ENCODE data around the gene C9orf50. TPM values are rescaled to one million over a fixed set of nuclear protein-coding genes. Genes with fewer than 3 reads are reported as not detected.

Gene C9orf50
- total RNA-seq, 4 donors from 2014 or later, result 0.34 TPM; not detected in 3

DNA sequence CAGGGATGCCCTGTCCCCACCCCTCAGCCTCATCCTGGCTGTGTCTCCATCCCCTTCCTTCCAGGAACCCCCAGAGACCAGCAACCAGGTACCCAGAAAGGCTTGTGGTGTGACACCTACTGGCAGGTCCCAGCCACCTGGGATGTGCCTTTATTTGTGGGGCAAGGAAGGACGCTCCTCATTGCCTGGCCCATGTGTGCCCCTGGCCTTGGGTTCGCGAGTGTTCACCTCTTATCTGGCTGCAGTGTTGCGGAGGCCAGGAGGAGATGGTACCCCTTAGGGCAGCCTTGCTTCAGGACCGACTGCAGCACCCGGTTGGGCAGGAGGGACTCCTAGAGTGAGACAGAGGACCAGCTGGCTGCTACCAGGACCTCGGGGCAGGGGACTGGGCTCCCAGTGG lies 8.8 kb downstream of the C9orf50 start:
- TF ChIP-seq, protein P1, sequence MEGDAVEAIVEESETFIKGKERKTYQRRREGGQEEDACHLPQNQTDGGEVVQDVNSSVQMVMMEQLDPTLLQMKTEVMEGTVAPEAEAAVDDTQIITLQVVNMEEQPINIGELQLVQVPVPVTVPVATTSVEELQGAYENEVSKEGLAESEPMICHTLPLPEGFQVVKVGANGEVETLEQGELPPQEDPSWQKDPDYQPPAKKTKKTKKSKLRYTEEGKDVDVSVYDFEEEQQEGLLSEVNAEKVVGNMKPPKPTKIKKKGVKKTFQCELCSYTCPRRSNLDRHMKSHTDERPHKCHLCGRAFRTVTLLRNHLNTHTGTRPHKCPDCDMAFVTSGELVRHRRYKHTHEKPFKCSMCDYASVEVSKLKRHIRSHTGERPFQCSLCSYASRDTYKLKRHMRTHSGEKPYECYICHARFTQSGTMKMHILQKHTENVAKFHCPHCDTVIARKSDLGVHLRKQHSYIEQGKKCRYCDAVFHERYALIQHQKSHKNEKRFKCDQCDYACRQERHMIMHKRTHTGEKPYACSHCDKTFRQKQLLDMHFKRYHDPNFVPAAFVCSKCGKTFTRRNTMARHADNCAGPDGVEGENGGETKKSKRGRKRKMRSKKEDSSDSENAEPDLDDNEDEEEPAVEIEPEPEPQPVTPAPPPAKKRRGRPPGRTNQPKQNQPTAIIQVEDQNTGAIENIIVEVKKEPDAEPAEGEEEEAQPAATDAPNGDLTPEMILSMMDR (IDR thresholded peaks at IDR 0.05), result no peak
- TF ChIP-seq EP300 (IDR thresholded peaks at IDR 0.05) (no peak), POLR2AphosphoS5 (IDR thresholded peaks at IDR 0.05) (no peak), POLR2A (IDR thresholded peaks at IDR 0.05; ENCODE audit: low read depth) (no peak)
- no peak overlapping the region for H3K4me3 ChIP-seq
- intact Hi-C loops (cut with DNase I), result loop anchor here (5.0 kb wide), 1 partner anchor 290 kb away; no protein-coding TSS in a partner anchor
- H3K27me3 ChIP-seq, result no peaks in the 10 kb centered on the region
- 90% methylated on average over 2 of the region's 7 CpGs for WGBS
- peak overlapping the region in 3 of 4 donors; percentile 13 to 60 (median 45) for H3K27ac ChIP-seq (replicated peaks in 1 of 4)
- H3K4me1 ChIP-seq, result peaks cover 37 to 54% (median 45%) of the 10 kb centered on the region in 4 donors
- no peaks in the 10 kb centered on the region for H3K9me3 ChIP-seq
- no peaks in the 10 kb centered on the region for H3K36me3 ChIP-seq
- no peak for DNase-seq (ENCODE audit: extremely low spot score)

DNA sequence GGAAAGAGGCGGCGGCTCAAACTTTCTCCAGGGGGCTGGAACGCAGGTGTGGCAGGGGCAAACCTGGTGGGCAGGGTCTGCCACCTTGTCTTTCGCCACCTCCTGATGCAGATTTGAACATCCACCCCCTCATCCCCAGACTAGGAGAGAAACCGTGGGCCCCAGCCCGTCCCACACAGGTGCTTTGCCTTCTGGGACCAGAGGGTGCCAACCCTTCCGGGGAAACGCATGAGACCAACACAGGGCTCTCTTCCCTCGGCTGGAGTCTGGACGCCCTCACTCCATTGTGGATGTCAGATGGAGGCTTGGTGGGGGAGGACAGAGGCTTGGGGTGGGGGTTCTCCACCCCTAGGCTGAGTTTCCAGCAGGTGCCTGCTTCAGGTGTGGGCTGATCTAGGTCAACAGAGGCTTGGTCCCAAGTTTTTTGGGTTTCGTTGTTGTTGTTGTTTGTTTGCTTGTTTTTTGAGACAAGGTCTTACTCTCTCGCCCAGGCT lies 9.5 kb downstream of the C9orf50 start:
- peak overlapping the region in 3 of 4 donors; percentile 89 to 95 (median 92) for H3K27ac ChIP-seq (replicated peaks in 1 of 4)
- H3K9me3 ChIP-seq, result no peaks in the 10 kb centered on the region

DNA sequence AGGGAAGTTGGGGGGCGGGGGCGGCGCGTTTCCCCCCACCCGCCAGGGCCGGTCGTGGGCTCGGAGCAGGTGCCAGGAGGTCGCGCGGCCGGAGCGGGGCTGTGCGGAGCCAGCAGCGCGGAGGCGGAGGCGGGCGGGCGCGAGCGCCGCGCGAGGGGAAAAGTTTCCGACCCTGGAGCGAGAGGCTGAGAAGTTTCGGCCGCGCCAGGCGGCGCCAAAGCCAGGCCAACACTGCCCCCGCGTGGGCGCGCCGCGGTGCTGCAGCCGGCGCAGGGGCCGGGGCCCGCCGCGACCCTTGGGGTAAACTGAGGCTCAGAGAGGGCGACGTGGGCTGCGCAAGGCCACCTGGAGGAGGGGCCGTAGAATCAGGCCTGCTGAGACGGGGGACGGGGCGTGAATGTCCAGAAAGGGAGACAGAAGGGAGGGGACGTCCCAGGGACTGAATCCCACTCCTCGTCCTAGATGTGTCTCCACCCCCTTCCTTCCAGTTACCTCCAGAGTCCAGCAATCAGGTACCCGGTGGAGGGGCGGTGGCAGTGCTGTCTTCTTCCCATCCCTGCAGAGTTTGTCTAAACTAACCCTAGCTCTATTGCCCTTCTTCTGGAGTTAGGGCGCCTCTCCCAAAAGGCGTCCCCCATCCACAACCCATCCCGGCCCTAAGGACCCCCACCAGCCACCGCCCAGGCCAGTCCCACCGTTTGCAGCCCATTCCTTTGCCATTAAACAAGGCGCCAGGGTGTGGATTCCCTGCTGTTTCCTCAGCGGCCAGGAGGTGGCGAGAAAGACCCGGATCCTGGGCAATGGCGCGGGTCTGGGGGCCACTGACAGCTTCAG lies 10.2 kb downstream of the C9orf50 start:
- WGBS, result 2% methylated on average over 11 of the region's 66 CpGs
- intact Hi-C loops (cut with DNase I), result loop anchor here (1.0 to 5.0 kb wide), 3 partner anchors 288 to 471 kb away; no protein-coding TSS in a partner anchor
- Histone ChIP-seq H3K9me3 (no peaks in the 10 kb centered on the region), H3K4me3 (peak overlapping the region; percentile 66 to 84 (median 76)), H3K27ac (replicated peaks in 1 of 4) (peak overlapping the region; percentile 89 to 95 (median 90)), H3K36me3 (no peaks in the 10 kb centered on the region), H3K4me1 (peaks cover 43 to 66% (median 54%) of the 10 kb centered on the region in 4 donors), H3K27me3 (no peaks in the 10 kb centered on the region)
- TF ChIP-seq EP300 (IDR thresholded peaks at IDR 0.05), result no peak
- TF ChIP-seq, protein P1 (IDR thresholded peaks at IDR 0.05), result peak; percentile 76 to 99 (median 98)
- TF ChIP-seq POLR2AphosphoS5 (IDR thresholded peaks at IDR 0.05), result peak in 1 of 2 donors; percentile 47
- no peak for DNase-seq (ENCODE audit: extremely low spot score)

More for the DNA sequence above, 9.5 kb downstream of the C9orf50 start:
- 84% methylated on average over 3 of the region's 12 CpGs for WGBS
- Histone ChIP-seq H3K4me3 (peak overlapping the region; percentile 66 to 84 (median 76)), H3K27me3 (no peaks in the 10 kb centered on the region), H3K4me1 (peaks cover 43 to 62% (median 52%) of the 10 kb centered on the region in 4 donors), H3K36me3 (no peaks in the 10 kb centered on the region)
- intact Hi-C loops (cut with DNase I), result loop anchor here (2.0 to 5.0 kb wide), 2 partner anchors 289 to 437 kb away; no protein-coding TSS in a partner anchor
- TF ChIP-seq EP300 (IDR thresholded peaks at IDR 0.05) (no peak), POLR2AphosphoS5 (IDR thresholded peaks at IDR 0.05) (no peak), POLR2A (IDR thresholded peaks at IDR 0.05; ENCODE audit: low read depth) (no peak)
- TF ChIP-seq, protein P1 (IDR thresholded peaks at IDR 0.05), result no peak
- DNase-seq (ENCODE audit: extremely low spot score), result no peak

DNA sequence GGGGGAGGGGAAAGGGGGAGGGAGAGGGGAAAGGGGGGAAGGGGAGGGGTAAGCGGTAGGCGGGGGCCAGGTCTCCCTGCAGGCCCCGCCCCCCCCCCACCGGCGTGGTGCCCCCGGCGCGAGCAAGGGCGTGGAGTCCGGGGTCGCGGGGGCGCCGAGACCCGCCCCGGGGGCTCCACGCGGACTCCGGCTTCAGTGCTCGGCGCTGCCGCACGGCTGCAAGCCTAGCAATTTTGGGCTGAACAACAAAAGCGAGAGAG lies 10.8 kb downstream of the C9orf50 start:
- Histone ChIP-seq H3K9me3 (no peaks in the 10 kb centered on the region), H3K4me3 (peak overlapping the region; percentile 66 to 84 (median 76)), H3K4me1 (peaks cover 43 to 66% (median 54%) of the 10 kb centered on the region in 4 donors), H3K27ac (replicated peaks in 1 of 4) (peak overlapping the region; percentile 89 to 95 (median 90)), H3K27me3 (no peaks in the 10 kb centered on the region), H3K36me3 (no peaks in the 10 kb centered on the region)
- intact Hi-C loops (cut with DNase I), result loop anchor here (1.0 to 5.0 kb wide), 3 partner anchors 288 to 471 kb away; no protein-coding TSS in a partner anchor
- TF ChIP-seq POLR2AphosphoS5 (IDR thresholded peaks at IDR 0.05), result no peak
- TF ChIP-seq, protein P1 (IDR thresholded peaks at IDR 0.05), result no peak
- 2% methylated on average over 17 of the region's 24 CpGs for WGBS
- DNase-seq (ENCODE audit: extremely low spot score), result no peak
